Neuronal stem cell (in vitro differentiated cells): ENCODE measurements around the gene RBM6.

Experiments used
- DNase-seq: peaks from one replicate; pipeline ENCODE4 v3.0.0-alpha.2; 2013; ENCODE audit warnings: low spot score
- H2AFZ ChIP-seq: one replicate; pipeline ENCODE4 v1.6.1; 2013; ENCODE audit warnings: mild to moderate bottlenecking, low read length, inconsistent platforms
- H2AK5ac ChIP-seq: 2 replicates; pipeline ENCODE4 v1.6.1; 2013; ENCODE audit warnings: low read depth, mild to moderate bottlenecking, inconsistent platforms, low read length, moderate library complexity, mixed read lengths
- H2BK120ac ChIP-seq: 2 replicates; pipeline ENCODE4 v1.6.1; 2013; ENCODE audit warnings: low read depth, mild to moderate bottlenecking, inconsistent platforms, low read length, moderate library complexity, mixed read lengths
- H2BK12ac ChIP-seq: one replicate; pipeline ENCODE4 v1.6.1; 2013; ENCODE audit warnings: low read length, inconsistent platforms
- H2BK15ac ChIP-seq: 2 replicates; pipeline ENCODE4 v1.6.1; 2013; ENCODE audit warnings: mild to moderate bottlenecking, low read length, inconsistent platforms, mixed read lengths
- H2BK5ac ChIP-seq: one replicate; pipeline ENCODE4 v1.6.1; 2013; ENCODE audit warnings: inconsistent platforms, mild to moderate bottlenecking, low read length, moderate library complexity
- H3K14ac ChIP-seq: one replicate; pipeline ENCODE4 v1.6.1; 2013; ENCODE audit warnings: low read length, inconsistent platforms
- H3K18ac ChIP-seq: 2 replicates; pipeline ENCODE4 v1.6.1; 2013; ENCODE audit warnings: low read length, inconsistent platforms
- H3K23ac ChIP-seq: 2 replicates; pipeline ENCODE4 v1.6.1; 2013; ENCODE audit warnings: low read depth, mild to moderate bottlenecking, mixed read lengths, low read length, inconsistent platforms; ENCODE audit not compliant: poor library complexity
- H3K27ac ChIP-seq: replicated peaks from 3 replicates; pipeline ENCODE4 v1.5.1; 2013; ENCODE audit warnings: low read length, inconsistent platforms
- H3K27me3 ChIP-seq, 3 experiments: 2 replicates each; pipeline ENCODE4 v1.6.1; 2013; ENCODE audit warnings: low read length in 3 of 3, mild to moderate bottlenecking in 2 of 3, inconsistent platforms in 1 of 3, low read depth in 1 of 3, mixed read lengths in 1 of 3, moderate library complexity in 1 of 3; ENCODE audit not compliant: control insufficient read depth in 3 of 3, insufficient read depth in 3 of 3
- H3K36me3 ChIP-seq, 2 donors: replicated peaks in 1 of 2; 2 replicates each; pipeline ENCODE4 v1.6.1; 2013; ENCODE audit warnings: low read length in 2 of 2; ENCODE audit not compliant: control insufficient read depth in 2 of 2, insufficient read depth in 2 of 2
- H3K4ac ChIP-seq: 2 replicates; pipeline ENCODE4 v1.6.1; 2013; ENCODE audit warnings: inconsistent platforms, mild to moderate bottlenecking, low read length, moderate library complexity
- H3K4me1 ChIP-seq, 2 donors: 1 replicate in 1 of 2; 2 replicates in 1 of 2; pipeline ENCODE4 v1.6.1; 2013; ENCODE audit warnings: low read length in 2 of 2, low read depth in 1 of 2; ENCODE audit not compliant: control insufficient read depth in 2 of 2, insufficient read depth in 1 of 2
- H3K4me2 ChIP-seq: one replicate; pipeline ENCODE4 v1.6.1; 2013; ENCODE audit warnings: mild to moderate bottlenecking, low read length, inconsistent platforms; ENCODE audit not compliant: insufficient read depth, poor library complexity, severe bottlenecking
- H3K4me3 ChIP-seq, 2 donors: 2 replicates each; pipeline ENCODE4 v1.5.1; 2013; ENCODE audit warnings: low read length in 2 of 2, mild to moderate bottlenecking in 2 of 2, inconsistent platforms in 1 of 2, moderate library complexity in 1 of 2
- H3K79me1 ChIP-seq: one replicate; pipeline ENCODE4 v1.6.1; 2013; ENCODE audit warnings: low read depth, mild to moderate bottlenecking, inconsistent platforms, low read length, moderate library complexity
- H3K9ac ChIP-seq: one replicate; pipeline ENCODE4 v1.6.1; 2013; ENCODE audit warnings: mild to moderate bottlenecking, low read depth, low read length, inconsistent platforms; ENCODE audit not compliant: poor library complexity
- H3K9me3 ChIP-seq, 2 donors: replicated peaks in 1 of 2; 2 replicates each; pipeline versions ENCODE3 to v1.6.1; 2013; ENCODE audit warnings: low read length in 2 of 2, mild to moderate bottlenecking in 2 of 2, inconsistent platforms in 1 of 2, low read depth in 1 of 2, mixed read lengths in 1 of 2, moderate library complexity in 1 of 2; ENCODE audit not compliant: control insufficient read depth in 2 of 2, insufficient read depth in 1 of 2
- H4K8ac ChIP-seq: one replicate; pipeline ENCODE4 v1.6.1; 2013; ENCODE audit warnings: low read depth, mild to moderate bottlenecking, inconsistent platforms, low read length, moderate library complexity
- H4K91ac ChIP-seq: one replicate; pipeline ENCODE4 v1.6.1; 2013; ENCODE audit warnings: low read length, low read depth, mild to moderate bottlenecking, inconsistent platforms; ENCODE audit not compliant: poor library complexity
- WGBS, 2 donors: extraction: QIAGEN DNeasy Blood & Tissue Kit; methylation state at CpG; one replicate each; pipeline ENCODE4 v1.1.7; 2013; ENCODE audit warnings: missing lambda C conversion rate in 2 of 2, mixed read lengths in 1 of 2; ENCODE audit not compliant: insufficient read length in 2 of 2, insufficient replicate concordance in 1 of 2; ENCODE audit errors: extremely low coverage in 2 of 2; 5-methylcytosine and 5-hydroxymethylcytosine counted together

The RBM6 gene

DNA sequence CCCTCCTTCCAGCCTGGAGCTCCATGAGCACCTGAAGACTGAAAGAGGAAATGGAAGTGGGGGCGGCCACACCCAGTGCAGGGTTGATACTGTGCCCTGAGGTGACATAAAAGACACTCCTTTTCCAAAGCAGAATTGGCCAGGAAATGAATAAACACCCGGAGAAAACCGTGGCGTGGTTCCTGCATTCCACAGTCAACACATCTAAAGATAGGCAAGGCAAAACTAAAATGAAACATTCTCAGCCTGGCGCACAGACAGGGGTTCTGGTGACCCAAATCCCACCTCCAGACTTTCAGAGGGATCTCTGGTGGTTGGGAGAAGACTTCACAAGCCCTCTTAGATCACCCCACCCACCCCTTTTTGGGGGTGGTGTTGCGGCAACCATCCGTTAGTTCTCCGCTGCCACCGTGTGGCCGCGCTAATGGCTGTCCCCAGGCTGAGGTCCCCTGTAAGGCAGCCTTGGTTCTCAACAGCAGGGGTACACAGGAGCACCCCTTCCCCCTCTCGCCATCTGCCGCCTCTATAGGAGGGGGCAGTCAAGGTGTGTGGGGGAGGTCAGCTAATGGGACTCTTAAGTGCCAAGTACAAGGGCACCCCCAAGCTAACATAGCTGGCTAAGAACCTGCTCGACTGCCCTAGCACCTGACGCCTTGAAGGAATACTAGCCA is 33.7 kb upstream of the RBM6 start:
- Histone ChIP-seq H2AK5ac (no peak overlapping the region), H3K4me3 (no peak overlapping the region), H2BK15ac (no peak overlapping the region), H3K9ac (no peak overlapping the region), H3K4me1 (peaks cover 0 to 5% of the 10 kb centered on the region in 2 donors), H3K79me1 (no peaks in the 10 kb centered on the region), H2BK12ac (no peak overlapping the region), H3K14ac (no peak overlapping the region), H3K36me3 (no peaks in the 10 kb centered on the region), H4K91ac (no peak overlapping the region), H2AFZ (peak overlapping the region; percentile 53), H2BK5ac (peak overlapping the region; percentile 76), H3K18ac (no peak overlapping the region), H3K27me3 (peaks cover 0 to 5% (median 0%) of the 10 kb centered on the region in 3 experiments), H3K9me3 (no peaks in the 10 kb centered on the region), H3K23ac (no peak overlapping the region), H3K4ac (no peak overlapping the region), H2BK120ac (no peak overlapping the region), H3K27ac (no peak overlapping the region), H3K4me2 (no peak overlapping the region), H4K8ac (no peak overlapping the region)
- no peak for DNase-seq
- WGBS, 2 donors = no CpG with 5 or more reads among the region's 15 CpGs

DNA sequence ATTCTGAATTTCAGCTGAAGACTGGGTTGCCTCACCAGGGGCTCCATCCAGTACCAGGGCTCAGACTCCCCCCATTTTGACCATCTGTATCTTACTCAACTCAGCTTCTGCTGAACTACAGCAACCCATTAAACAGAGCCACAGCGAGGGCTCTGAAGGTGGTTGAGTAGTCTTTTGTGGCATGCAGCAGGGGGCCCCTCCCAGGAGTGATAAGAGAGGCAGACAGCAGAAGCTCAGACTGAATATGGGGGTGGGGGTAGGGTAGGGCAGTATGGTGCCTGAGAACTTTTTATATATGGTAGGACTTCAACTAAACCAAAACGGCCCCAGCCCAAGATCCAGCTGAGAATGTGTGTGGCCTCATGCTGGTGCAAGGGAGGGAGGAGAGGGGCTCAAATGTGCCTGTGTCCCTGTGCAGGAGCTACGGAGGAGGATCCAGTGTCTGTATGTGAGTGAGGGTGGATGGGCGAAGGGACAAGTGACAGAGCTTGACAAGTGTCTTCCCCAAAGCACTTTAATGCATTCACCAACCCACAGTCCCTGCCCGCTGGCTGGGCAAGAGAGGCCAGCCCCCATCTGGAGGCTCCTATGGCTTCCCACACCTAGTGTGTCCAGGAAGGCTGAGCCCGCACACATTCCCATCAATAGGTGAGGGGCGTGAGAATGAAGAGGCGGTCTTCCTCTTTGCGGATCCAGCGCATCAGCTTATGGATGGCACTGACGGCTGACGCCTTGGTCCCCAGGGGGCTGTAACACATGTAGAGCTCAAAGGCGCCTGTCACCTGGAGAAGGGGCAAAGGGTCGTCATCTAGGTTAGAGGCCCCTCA is 31.4 kb upstream of the RBM6 start:
- Histone ChIP-seq H4K91ac (no peak overlapping the region), H3K9ac (no peak overlapping the region), H3K9me3 (no peaks in the 10 kb centered on the region), H3K4me3 (no peak overlapping the region), H3K27ac (no peak overlapping the region), H3K36me3 (no peaks in the 10 kb centered on the region), H2AFZ (no peak overlapping the region), H3K18ac (no peak overlapping the region), H2AK5ac (no peak overlapping the region), H3K4me1 (peaks cover 0 to 5% of the 10 kb centered on the region in 2 donors), H2BK120ac (no peak overlapping the region), H3K27me3 (peaks cover 0 to 4% (median 0%) of the 10 kb centered on the region in 3 experiments), H2BK12ac (no peak overlapping the region), H3K4ac (no peak overlapping the region), H4K8ac (no peak overlapping the region), H3K14ac (no peak overlapping the region), H2BK15ac (no peak overlapping the region), H2BK5ac (no peak overlapping the region), H3K23ac (no peak overlapping the region), H3K79me1 (no peaks in the 10 kb centered on the region), H3K4me2 (no peak overlapping the region)
- no peak for DNase-seq
- WGBS, 2 donors = no CpG with 5 or more reads among the region's 14 CpGs

DNA sequence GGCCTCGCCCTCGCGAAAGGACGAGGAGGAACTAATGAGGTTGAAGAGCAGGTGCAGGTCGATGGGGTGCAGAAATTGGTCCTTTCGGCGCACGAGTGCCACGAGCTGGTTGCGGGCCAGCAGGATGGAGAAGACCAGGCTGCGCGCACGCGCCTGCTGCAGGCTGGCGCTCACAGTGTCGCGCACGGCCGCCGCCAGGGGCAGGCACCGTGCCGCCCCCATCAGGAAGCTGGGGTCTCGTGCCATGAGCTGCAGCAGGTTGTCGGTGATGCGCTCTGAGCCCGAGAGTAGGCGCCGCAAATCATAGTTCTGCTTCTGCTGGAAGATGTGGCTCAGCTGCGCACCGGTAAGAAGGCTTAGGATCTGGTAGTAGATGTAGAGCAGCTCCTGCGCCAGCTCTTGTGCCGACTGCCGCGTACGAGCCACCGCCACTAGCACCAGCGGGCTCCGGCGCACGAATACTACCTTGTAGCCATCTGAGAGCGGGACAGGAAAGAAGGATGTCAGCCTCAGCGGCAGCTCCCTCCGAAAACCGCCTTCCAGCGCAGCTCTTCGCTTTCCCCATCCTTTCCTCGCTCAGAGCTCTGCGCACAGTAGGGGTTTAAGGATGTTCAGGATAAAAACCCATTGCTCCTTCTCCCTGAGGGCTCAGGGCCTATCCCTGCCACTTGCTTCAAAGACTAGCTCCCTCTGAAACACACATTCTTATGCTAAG is 29.4 kb upstream of the RBM6 start:
- no peaks in the 10 kb centered on the region for H3K9me3 ChIP-seq
- peak overlapping the region; percentile 47 for H2AK5ac ChIP-seq
- H3K79me1 ChIP-seq = no peaks in the 10 kb centered on the region
- no peaks in the 10 kb centered on the region for H3K36me3 ChIP-seq
- peaks cover 0 to 4% (median 0%) of the 10 kb centered on the region in 3 experiments for H3K27me3 ChIP-seq
- peak overlapping the region; percentile 52 for H3K18ac ChIP-seq
- H2BK120ac ChIP-seq = no peak overlapping the region
- no peak overlapping the region for H2BK15ac ChIP-seq
- no CpG with 5 or more reads among the region's 48 CpGs for WGBS, 2 donors
- H4K91ac ChIP-seq = no peak overlapping the region
- H3K14ac ChIP-seq = no peak overlapping the region
- H4K8ac ChIP-seq = peak overlapping the region; percentile 78
- no peak overlapping the region for H3K4ac ChIP-seq
- peaks cover 0 to 2% of the 10 kb centered on the region in 2 donors for H3K4me1 ChIP-seq
- no peak for DNase-seq
- H2BK5ac ChIP-seq = no peak overlapping the region
- no peak overlapping the region for H3K27ac ChIP-seq
- H3K4me2 ChIP-seq = no peak overlapping the region
- peak overlapping the region; percentile 76 for H3K23ac ChIP-seq
- H3K4me3 ChIP-seq = no peak overlapping the region
- H3K9ac ChIP-seq = peak overlapping the region; percentile 27
- no peak overlapping the region for H2AFZ ChIP-seq
- no peak overlapping the region for H2BK12ac ChIP-seq

DNA sequence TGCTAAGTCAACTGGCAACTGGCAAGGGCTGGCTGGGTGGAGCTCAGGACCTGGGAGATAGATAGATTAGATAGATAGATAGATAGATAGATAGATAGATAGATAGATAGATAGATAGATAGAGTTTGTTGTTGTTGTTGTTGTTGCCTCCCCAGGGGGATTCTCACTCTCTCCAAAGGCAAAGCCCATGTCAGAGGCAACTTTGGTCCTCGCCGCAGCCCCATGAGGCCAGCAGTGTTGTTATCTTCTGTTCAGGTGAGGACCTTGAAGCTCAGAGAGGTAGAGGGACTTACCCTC is 28.9 kb upstream of the RBM6 start:
- H2AK5ac ChIP-seq = no peak overlapping the region
- no peak overlapping the region for H4K8ac ChIP-seq
- H2BK120ac ChIP-seq = no peak overlapping the region
- peaks cover 3% of the 10 kb centered on the region for H3K79me1 ChIP-seq
- H3K4me2 ChIP-seq = no peak overlapping the region
- H3K27ac ChIP-seq = no peak overlapping the region
- H3K4ac ChIP-seq = no peak overlapping the region
- no peak overlapping the region for H2BK15ac ChIP-seq
- H3K18ac ChIP-seq = no peak overlapping the region
- no peak overlapping the region for H3K14ac ChIP-seq
- peaks cover 0 to 2% of the 10 kb centered on the region in 2 donors for H3K4me1 ChIP-seq
- no peak overlapping the region for H2BK12ac ChIP-seq
- no peak overlapping the region for H3K9ac ChIP-seq
- no peak overlapping the region for H2BK5ac ChIP-seq
- no peak overlapping the region for H4K91ac ChIP-seq
- no peak for DNase-seq
- no peak overlapping the region for H2AFZ ChIP-seq
- no CpG with 5 or more reads among the region's 2 CpGs for WGBS, 2 donors
- H3K9me3 ChIP-seq = no peaks in the 10 kb centered on the region
- H3K27me3 ChIP-seq = peaks cover 0 to 4% (median 0%) of the 10 kb centered on the region in 3 experiments
- no peaks in the 10 kb centered on the region for H3K36me3 ChIP-seq
- no peak overlapping the region for H3K4me3 ChIP-seq
- no peak overlapping the region for H3K23ac ChIP-seq
